HFFc6 (cell line): ENCODE data around the gene ZNF217. TPM values are rescaled to one million over a fixed set of nuclear protein-coding genes. Genes with fewer than 3 reads are reported as not detected.
"Not testable (repeated sequence)": the region's sequence is repeated elsewhere in the genome, so short reads cannot be mapped to it uniquely, and the experiment has no call there.

Source experiments
- DNase-seq: peaks from one replicate; pipeline ENCODE4 v3.0.0-alpha.2; 2018
- H3K27ac Mint-ChIP-seq: 2 replicates; pipeline ENCODE4 v1.8.0; 2020; ENCODE audit warnings: mild to moderate bottlenecking, mixed read lengths
- H3K27me3 Mint-ChIP-seq: 2 replicates; pipeline ENCODE4 v1.8.0; 2021; ENCODE audit warnings: mild to moderate bottlenecking, moderate library complexity, mixed read lengths; ENCODE audit not compliant: insufficient read depth
- H3K36me3 Mint-ChIP-seq: 2 replicates; pipeline ENCODE4 v1.8.0; 2021; ENCODE audit warnings: low read depth, mixed read lengths
- H3K4me1 Mint-ChIP-seq: 2 replicates; pipeline ENCODE4 v1.8.0; 2020; ENCODE audit warnings: low read depth, mixed read lengths
- H3K4me3 Mint-ChIP-seq: 2 replicates; pipeline ENCODE4 v1.8.0; 2020; ENCODE audit warnings: mild to moderate bottlenecking, moderate library complexity, mixed read lengths
- H3K9me3 Mint-ChIP-seq: 2 replicates; pipeline ENCODE4 v1.8.0; 2020; ENCODE audit warnings: mild to moderate bottlenecking, mixed read lengths
- CTCF ChIP-seq: fragments of 200-600 bp; sonication (generic); IDR thresholded peaks from 2 replicates; pipeline ENCODE4 v1.5.0; 2021; ENCODE audit warnings: antibody characterized with exemption, mild to moderate bottlenecking
- total RNA-seq, 6 experiments: library from RNA; stranded (reverse); fragmentation: NEBNext Ultra II Directional; extraction: Animal tissue kit (Norgen Biotek cat#: 25700); gene quantifications; 2 replicates in 1 of 6; 3 replicates in 5 of 6; pipeline ENCODE4 v1.2.3, GENCODE V29; 2021

ZNF217 gene
- total RNA-seq, 6 experiments from 2014 or later: 38.5 to 42.9 (median 40.1) TPM

- peaks cover 2% of the 10 kb centered on the region; the same call in 1 of the 2 replicates for H3K27me3 Mint-ChIP-seq
- H3K4me1 Mint-ChIP-seq: peaks cover 27% of the 10 kb centered on the region
- no peak for DNase-seq
- no peak overlapping the region for H3K4me3 Mint-ChIP-seq
- no peak for TF ChIP-seq CTCF
- H3K27ac Mint-ChIP-seq: no peak overlapping the region
- no peaks in the 10 kb centered on the region for H3K36me3 Mint-ChIP-seq
- no peaks in the 10 kb centered on the region for H3K9me3 Mint-ChIP-seq
Observed at GRCh38 chr20:53626584-53626983, 32.9 kb upstream of the ZNF217 start.

- Mint-ChIP-seq H3K4me3 (no peak overlapping the region), H3K36me3 (no peaks in the 10 kb centered on the region), H3K27me3 (peaks cover 2% of the 10 kb centered on the region; the same call in 1 of the 2 replicates), H3K9me3 (no peaks in the 10 kb centered on the region), H3K4me1 (peaks cover 34% of the 10 kb centered on the region), H3K27ac (no peak overlapping the region)
- no peak for DNase-seq
- no peak for TF ChIP-seq CTCF
Observed at GRCh38 chr20:53625311-53626129, 31.9 kb upstream of the ZNF217 start.

GRCh38 chr20:53624927-53625250 lies 31.2 kb upstream of the ZNF217 start:
- peaks cover 36% of the 10 kb centered on the region for H3K4me1 Mint-ChIP-seq
- H3K27ac Mint-ChIP-seq, H3K9me3 Mint-ChIP-seq, DNase-seq, H3K36me3 Mint-ChIP-seq, H3K27me3 Mint-ChIP-seq, H3K4me3 Mint-ChIP-seq: not testable (repeated sequence)

- peak overlapping the region; percentile 96 for H3K27ac Mint-ChIP-seq
- no peaks in the 10 kb centered on the region for H3K9me3 Mint-ChIP-seq
- TF ChIP-seq CTCF: peak; percentile 12; the same call in 1 of the 2 replicates
- peak overlapping the region; percentile 81 for H3K4me3 Mint-ChIP-seq
- no peaks in the 10 kb centered on the region for H3K36me3 Mint-ChIP-seq
- H3K4me1 Mint-ChIP-seq: peaks cover 42% of the 10 kb centered on the region
- H3K27me3 Mint-ChIP-seq: peaks cover 2% of the 10 kb centered on the region; the same call in 1 of the 2 replicates
- peak; percentile 72 for DNase-seq
Observed at GRCh38 chr20:53623454-53624211, 30.0 kb upstream of the ZNF217 start.

- peak overlapping the region; percentile 81 for H3K4me3 Mint-ChIP-seq
- no peaks in the 10 kb centered on the region for H3K9me3 Mint-ChIP-seq
- no peak for TF ChIP-seq CTCF
- DNase-seq: no peak
- H3K36me3 Mint-ChIP-seq: no peaks in the 10 kb centered on the region
- peaks cover 2% of the 10 kb centered on the region; the same call in 1 of the 2 replicates for H3K27me3 Mint-ChIP-seq
- H3K27ac Mint-ChIP-seq: peak overlapping the region; percentile 96
- peaks cover 42% of the 10 kb centered on the region for H3K4me1 Mint-ChIP-seq
Observed at GRCh38 chr20:53623134-53623453, 29.5 kb upstream of the ZNF217 start.
